Right forelimb (tissue), 1 donor: ENCODE results near the gene MDK.

Experiments
- DNase-seq: peaks from one replicate; pipeline ENCODE4 v3.0.0-alpha.2; 2018

The MDK gene

GRCh38 chr11:46383974-46384701 is 2.7 kb downstream of the MDK start:
- no peak for DNase-seq

DNA sequence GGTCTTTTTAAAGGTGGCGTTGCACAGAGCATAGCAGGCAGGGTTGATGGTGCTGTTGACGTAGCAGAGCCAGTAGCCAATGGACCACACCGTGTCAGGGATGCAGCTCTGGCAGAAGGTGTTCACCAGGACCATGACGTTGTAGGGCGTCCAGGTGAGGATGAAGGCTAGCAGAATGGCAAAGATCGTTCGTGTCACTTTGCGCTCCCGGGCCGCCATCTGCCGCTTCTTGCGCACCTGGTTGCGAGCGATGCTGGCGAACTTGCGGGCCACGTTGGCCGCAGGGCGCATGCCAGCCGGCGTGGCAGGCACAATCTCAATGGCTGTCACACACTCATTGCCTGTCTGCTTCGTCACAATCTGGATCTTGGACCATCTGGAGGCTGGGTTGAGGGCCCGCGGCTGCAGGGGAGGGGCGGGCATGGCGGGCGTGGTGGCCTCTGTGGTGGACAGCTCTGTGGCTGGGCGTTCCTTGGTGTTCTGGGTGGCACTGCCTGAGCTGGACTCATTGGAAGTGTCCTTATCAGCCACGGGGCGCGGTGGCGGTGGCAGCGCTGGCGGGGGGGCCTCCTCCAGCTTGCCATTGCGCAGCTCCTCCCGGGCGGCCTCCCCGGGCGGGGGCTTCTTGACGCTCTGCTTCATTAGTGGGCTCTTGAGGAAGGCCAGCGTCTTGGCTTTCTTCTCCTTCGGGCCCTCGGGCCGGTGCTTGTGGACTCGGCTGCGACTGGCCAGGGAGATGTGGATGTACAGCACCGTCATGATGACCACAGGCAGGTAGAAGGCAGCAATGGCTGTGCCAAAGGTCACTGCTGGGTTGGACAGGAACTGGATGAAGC is 3.9 kb downstream of the MDK start:
- DNase-seq = no peak

- no peak for DNase-seq
These were observed 4.6 kb downstream of the MDK start for GRCh38 chr11:46386005-46386578.

DNA sequence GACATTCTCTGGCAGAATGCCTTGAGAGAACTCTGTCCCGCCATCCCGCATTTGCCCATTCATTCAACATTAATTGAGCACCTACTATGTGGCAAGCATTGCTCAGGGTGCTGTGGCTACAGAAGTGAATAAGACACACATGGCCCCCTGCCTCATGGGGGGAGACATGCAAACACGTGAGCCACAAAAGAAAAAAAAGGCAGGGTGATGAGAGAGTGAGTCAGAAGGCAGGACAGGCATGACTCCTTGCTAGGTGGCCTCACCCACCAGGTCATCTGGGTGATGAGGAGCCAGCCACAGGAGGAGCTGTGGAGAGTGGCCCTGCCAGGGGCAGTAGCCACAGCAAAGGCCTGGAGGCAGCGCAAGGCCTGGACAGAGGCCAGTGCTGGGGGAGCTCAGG is 5.2 kb downstream of the MDK start:
- no peak for DNase-seq

DNA sequence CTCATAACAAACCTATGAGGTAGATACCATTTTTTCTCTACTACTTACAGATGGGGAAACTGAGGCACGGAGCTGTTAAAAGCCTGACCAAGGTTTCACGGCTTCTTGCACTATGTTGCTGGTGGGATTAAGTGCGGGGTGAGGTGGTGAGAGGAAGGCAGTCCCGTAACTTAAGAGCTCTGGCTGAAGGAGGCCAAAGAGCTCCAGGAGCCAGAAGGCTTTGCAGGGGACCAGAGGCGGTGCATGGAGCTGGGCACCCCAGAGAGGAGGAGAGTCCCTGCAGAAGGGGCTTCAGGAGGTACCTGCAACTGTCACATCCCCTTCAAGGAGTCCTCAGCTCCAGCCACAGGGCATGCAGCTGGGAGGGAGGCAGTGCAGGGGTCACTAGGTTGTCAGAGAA is 6.0 kb downstream of the MDK start:
- no peak for DNase-seq

GRCh38 chr11:46387919-46388618 is 6.6 kb downstream of the MDK start:
- no peak for DNase-seq

GRCh38 chr11:46388619-46389449 is 7.4 kb downstream of the MDK start:
- DNase-seq = no peak

- peak; percentile 74 for DNase-seq
These were observed 8.2 kb downstream of the MDK start for GRCh38 chr11:46389450-46390330.

- no peak for DNase-seq
These were observed 9.1 kb downstream of the MDK start for GRCh38 chr11:46390331-46391171.

DNA sequence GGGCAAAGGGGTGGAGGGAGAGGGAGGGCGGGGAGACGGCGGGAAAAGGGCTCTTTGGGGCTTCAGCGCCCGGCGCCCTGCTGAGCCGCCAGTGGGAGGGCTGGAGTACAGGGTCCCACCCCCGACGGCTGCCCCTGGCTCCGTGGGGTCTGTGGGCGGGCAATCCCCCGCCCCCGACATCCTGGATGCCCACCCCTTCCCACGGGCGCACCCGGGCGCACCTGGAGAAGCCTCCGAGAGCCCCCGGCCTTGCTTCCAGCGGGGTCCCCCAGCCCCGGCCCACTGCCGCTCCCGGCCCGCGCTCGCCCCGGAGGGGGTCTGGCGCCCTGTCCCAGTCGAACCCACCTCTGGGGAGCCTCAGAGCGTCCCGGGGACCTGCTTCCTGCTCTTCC is 9.7 kb downstream of the MDK start:
- no peak for DNase-seq

GRCh38 chr11:46391578-46392420 is 10.3 kb downstream of the MDK start, which contains the start of gene CHRM4:
CHRM4 (minus strand) TSS chr11:46391776; CDS start chr11:46386557, 5,219 bp downstream.
- DNase-seq = peak; percentile 57

DNA sequence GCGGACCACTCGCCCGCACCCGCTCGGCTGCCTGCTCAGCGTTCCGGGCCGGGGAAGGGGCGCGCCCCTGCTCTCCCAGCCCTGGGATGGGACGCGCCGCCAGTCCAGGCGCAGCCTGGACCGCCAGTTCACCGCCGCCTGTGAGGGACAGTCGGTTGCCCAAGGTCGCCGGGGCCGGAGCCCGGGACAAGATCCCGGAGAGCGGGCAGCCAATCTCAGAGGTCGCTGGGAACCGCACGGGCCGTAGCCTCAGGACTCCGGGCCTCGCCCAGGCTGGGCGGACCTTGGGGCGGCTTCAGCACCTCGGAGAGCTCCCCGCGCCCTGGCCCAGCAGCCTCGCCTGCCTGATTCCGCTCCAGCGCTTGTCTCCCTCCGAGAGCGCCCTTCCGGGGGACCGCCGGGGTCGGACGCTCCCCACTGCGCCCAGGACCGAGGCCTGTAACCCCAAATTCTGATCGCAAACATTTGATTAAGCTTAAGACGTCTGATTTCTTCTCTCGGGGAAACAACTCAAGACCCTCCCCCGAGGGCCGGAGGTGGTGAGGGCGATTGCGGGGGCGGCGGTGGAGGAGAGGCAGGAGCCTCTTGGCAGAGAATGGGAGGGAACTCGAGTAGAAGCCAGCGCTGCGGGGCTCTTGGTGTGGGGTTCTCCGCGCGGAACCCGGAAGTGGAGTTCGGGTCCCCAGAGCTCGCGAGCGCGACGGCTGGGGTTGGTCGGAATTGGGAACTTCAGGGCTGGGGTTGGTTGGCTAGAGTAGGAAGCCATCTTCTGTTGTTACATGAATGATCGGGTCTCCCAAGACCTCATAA is 11.2 kb downstream of the MDK start:
- peak; percentile 91 for DNase-seq

DNA sequence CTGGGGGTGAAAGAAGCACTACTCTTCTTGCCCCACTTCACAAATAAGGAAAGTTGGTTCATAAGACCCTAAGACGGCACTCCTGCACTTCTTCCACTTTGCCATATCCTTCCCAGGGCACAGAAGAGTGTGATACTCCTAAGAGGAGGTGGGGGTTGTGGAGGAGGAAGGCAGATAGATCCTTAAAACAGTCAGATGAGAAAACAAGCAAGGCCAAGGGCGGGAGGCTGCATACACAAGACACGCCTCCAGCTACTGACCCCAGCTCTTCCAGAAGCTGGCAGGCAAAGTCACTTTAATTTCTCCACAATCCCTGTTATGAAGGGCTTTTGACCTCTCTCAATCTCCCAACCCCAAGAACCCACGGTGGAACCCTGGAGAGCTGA is 11.8 kb downstream of the MDK start:
- no peak for DNase-seq

DNA sequence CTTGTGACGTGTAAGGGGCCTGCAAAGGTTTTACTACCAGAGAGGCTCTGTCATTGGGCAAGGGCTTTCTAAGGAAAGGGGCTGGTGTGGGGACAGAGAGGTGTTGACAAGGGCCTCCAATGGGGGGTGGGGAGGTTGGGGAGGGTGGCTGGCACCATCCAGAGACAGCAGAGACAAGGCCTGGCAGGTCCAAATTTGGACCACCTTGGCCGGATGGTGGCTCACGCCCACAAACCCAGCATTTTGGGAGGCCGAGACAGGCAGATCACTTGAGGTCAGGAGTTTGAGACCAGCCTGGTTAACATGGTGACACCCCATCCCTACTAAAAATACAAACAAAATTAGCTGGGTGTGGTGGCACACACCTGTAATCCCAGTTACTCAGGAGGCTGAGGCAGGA is 12.3 kb downstream of the MDK start:
- DNase-seq = no peak

GRCh38 chr11:46397526-46397925 is 16.1 kb downstream of the MDK start:
- DNase-seq = no peak

- no peak for DNase-seq
These were observed 21.8 kb downstream of the MDK start for GRCh38 chr11:46402957-46403902.

GRCh38 chr11:46404476-46405017 is 23.1 kb downstream of the MDK start:
- no peak for DNase-seq
